WTC11 (cell line): Measurements from ENCODE around the gene SPIC. TPM values are rescaled to one million over a fixed set of nuclear protein-coding genes. Genes with fewer than 3 reads are reported as not detected.

Experiments used
- ATAC-seq: fragments of 200-7000 bp; cut with Tn5 transposase; 2 replicates; pipeline ENCODE4 v1.10.0; 2021; ENCODE audit warnings: mild to moderate bottlenecking, moderate library complexity
- CTCF ChIA-PET: fragments of 300-600 bp; sonication (Branson Sonifier 250); formaldehyde crosslinking; loops from one replicate; lab custom pipeline; 2021; ENCODE audit warnings: antibody characterized with exemption; lab: Charles Lee
- POLR2A ChIA-PET: fragments of 350-600 bp; sonication (Branson Sonifier 250); formaldehyde crosslinking; loops from one replicate; lab custom pipeline; 2021; ENCODE audit warnings: antibody characterized with exemption; lab: Charles Lee
- DNase-seq: peaks from one replicate; pipeline ENCODE4 v3.0.0; 2021; ENCODE audit warnings: low spot score
- H3K27ac Mint-ChIP-seq: 2 replicates; pipeline ENCODE4 v1.8.0; 2021; ENCODE audit warnings: mixed read lengths
- H3K27me3 Mint-ChIP-seq: 2 replicates; pipeline ENCODE4 v1.8.0; 2021; ENCODE audit warnings: low read depth, mild to moderate bottlenecking, moderate library complexity, mixed read lengths
- H3K36me3 Mint-ChIP-seq: 2 replicates; pipeline ENCODE4 v1.8.0; 2021; ENCODE audit warnings: mixed read lengths
- H3K4me1 Mint-ChIP-seq: 2 replicates; pipeline ENCODE4 v1.8.0; 2022; ENCODE audit warnings: mixed read lengths
- H3K4me3 Mint-ChIP-seq: 2 replicates; pipeline ENCODE4 v1.8.0; 2021; ENCODE audit warnings: mild to moderate bottlenecking, moderate library complexity, mixed read lengths
- H3K9me3 Mint-ChIP-seq: 2 replicates; pipeline ENCODE4 v1.8.0; 2021; ENCODE audit warnings: mixed read lengths
- AR ChIP-seq: fragments of 250-450 bp; sonication (Bioruptor Pico); IDR thresholded peaks from 2 replicates; pipeline ENCODE4 v1.9.0; 2021; ENCODE audit warnings: mild to moderate bottlenecking
- CDX4 ChIP-seq: fragments of 250-450 bp; sonication (Bioruptor Pico); IDR thresholded peaks from 2 replicates; pipeline ENCODE4 v1.9.0; 2021; ENCODE audit warnings: moderate library complexity, mild to moderate bottlenecking, inconsistent platforms, borderline replicate concordance
- ETV6 ChIP-seq: sonication (generic); formaldehyde crosslinking; IDR thresholded peaks from 2 replicates; pipeline ENCODE4 v1.8.1; 2022; ENCODE audit warnings: mild to moderate bottlenecking, missing genetic modification reagents
- GABPB1 ChIP-seq: sonication (generic); formaldehyde crosslinking; IDR thresholded peaks from 2 replicates; pipeline ENCODE4 v1.8.1; 2023; ENCODE audit warnings: mild to moderate bottlenecking, missing genetic modification reagents
- HMGXB4 ChIP-seq: sonication (generic); formaldehyde crosslinking; IDR thresholded peaks from 2 replicates; pipeline ENCODE4 v1.8.1; 2023; ENCODE audit warnings: mild to moderate bottlenecking, moderate library complexity, missing genetic modification reagents
- IRF1 ChIP-seq: sonication (generic); formaldehyde crosslinking; IDR thresholded peaks from 2 replicates; pipeline ENCODE4 v1.8.0; 2023; ENCODE audit warnings: missing genetic modification reagents
- MXD4 ChIP-seq: fragments of 250-450 bp; sonication (Bioruptor Pico); IDR thresholded peaks from 2 replicates; pipeline ENCODE4 v1.8.0; 2021; ENCODE audit warnings: mild to moderate bottlenecking, moderate library complexity, borderline replicate concordance
- SMAD3 ChIP-seq: sonication (generic); formaldehyde crosslinking; IDR thresholded peaks from 2 replicates; pipeline ENCODE4 v1.8.0; 2022; ENCODE audit warnings: missing genetic modification reagents, mild to moderate bottlenecking, borderline replicate concordance
- SMAD4 ChIP-seq: sonication (generic); formaldehyde crosslinking; IDR thresholded peaks from 2 replicates; pipeline ENCODE4 v1.8.0; 2022; ENCODE audit warnings: mild to moderate bottlenecking, missing genetic modification reagents
- SOX15 ChIP-seq: fragments of 250-450 bp; sonication (Bioruptor Pico); IDR thresholded peaks from 2 replicates; pipeline ENCODE4 v1.9.0; 2021; ENCODE audit warnings: mild to moderate bottlenecking
- ZNF263 ChIP-seq: sonication (generic); formaldehyde crosslinking; IDR thresholded peaks from 2 replicates; pipeline ENCODE4 v1.8.1; 2022; ENCODE audit warnings: low read depth, mild to moderate bottlenecking, moderate library complexity, missing genetic modification reagents
- ZNF423 ChIP-seq: fragments of 250-450 bp; sonication (Bioruptor Pico); IDR thresholded peaks from 2 replicates; pipeline ENCODE4 v2.1.2; 2022; ENCODE audit warnings: mild to moderate bottlenecking, moderate library complexity
- total RNA-seq: library from RNA; stranded (reverse); gene quantifications from 3 replicates; pipeline ENCODE4 v1.2.3, GENCODE V29; 2021
- TF ChIP-seq, protein P1 (sequence below): sonication (generic); formaldehyde crosslinking; IDR thresholded peaks from 2 replicates; pipeline ENCODE4 v1.8.1; 2022; ENCODE audit warnings: low read depth, missing genetic modification reagents, borderline replicate concordance
- TF ChIP-seq, protein P2 (sequence below): sonication (generic); formaldehyde crosslinking; IDR thresholded peaks from 2 replicates; pipeline ENCODE4 v1.8.0; 2022; ENCODE audit warnings: mild to moderate bottlenecking, missing genetic modification reagents
- TF ChIP-seq, protein P3 (sequence below): sonication (generic); formaldehyde crosslinking; IDR thresholded peaks from 2 replicates; pipeline ENCODE4 v1.8.0; 2022; ENCODE audit warnings: missing genetic modification reagents

Gene SPIC
- total RNA-seq, 1 experiment from 2014 or later: not detected

DNA sequence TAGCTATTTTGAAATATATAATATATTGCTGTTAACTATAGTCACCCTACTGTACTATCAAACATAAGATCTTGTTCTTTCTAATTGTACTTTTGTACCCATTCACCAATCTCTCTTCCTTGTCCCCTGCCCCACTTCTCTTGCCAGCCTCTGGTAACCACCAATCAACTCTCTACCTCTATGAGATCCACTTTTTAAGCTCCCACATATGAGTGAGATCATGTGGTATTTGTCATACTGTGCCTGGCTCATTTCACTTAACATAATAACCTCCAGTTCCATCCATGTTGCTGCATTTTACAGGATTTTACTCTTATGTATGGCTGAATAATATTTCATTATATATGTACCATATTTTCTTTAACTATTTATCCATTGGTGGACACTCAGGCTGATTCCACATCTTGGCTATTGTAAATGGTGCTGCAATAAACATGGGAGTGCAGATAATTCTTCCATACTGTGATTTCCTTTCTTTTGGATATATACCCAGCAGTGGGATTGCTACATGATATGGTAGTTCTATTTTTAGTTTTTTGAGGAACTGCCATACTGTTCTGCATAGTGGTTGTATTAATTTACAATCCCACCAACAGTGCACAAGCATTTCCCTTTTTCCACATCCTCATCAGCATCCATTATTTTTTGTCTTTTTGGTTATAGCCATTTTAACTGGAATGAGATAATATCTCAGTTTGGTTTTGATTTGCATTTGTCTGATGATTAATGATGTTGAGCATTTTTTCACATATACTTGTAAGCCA, 33.5 kb upstream of the SPIC start:
- no peak for DNase-seq
- no peaks in the 10 kb centered on the region for H3K4me1 Mint-ChIP-seq
- TF ChIP-seq GABPB1: no peak
- TF ChIP-seq, protein P1, sequence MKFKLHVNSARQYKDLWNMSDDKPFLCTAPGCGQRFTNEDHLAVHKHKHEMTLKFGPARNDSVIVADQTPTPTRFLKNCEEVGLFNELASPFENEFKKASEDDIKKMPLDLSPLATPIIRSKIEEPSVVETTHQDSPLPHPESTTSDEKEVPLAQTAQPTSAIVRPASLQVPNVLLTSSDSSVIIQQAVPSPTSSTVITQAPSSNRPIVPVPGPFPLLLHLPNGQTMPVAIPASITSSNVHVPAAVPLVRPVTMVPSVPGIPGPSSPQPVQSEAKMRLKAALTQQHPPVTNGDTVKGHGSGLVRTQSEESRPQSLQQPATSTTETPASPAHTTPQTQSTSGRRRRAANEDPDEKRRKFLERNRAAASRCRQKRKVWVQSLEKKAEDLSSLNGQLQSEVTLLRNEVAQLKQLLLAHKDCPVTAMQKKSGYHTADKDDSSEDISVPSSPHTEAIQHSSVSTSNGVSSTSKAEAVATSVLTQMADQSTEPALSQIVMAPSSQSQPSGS: no peak
- no peak for TF ChIP-seq MXD4 (CRISPR knock-in tag)
- TF ChIP-seq, all 79 proteins: peak for 0
- ChIA-PET CTCF (no interaction called here), POLR2A (no interaction called here)
- Mint-ChIP-seq H3K4me3 (no peak overlapping the region), H3K27me3 (no peaks in the 10 kb centered on the region), H3K9me3 (0 out of 2 replicates have a peak, but pooled peaks cover 3% of the 10 kb centered on the region), H3K27ac (no peak overlapping the region), H3K36me3 (no peaks in the 10 kb centered on the region)
- no peak for ATAC-seq

GRCh38 chr12:101455685-101456084, 19.5 kb upstream of the SPIC start:
- no peaks in the 10 kb centered on the region for H3K27me3 Mint-ChIP-seq

More at GRCh38 chr12:101455685-101456084, 19.5 kb upstream of the SPIC start:
- H3K9me3 Mint-ChIP-seq: peaks cover 11% of the 10 kb centered on the region
- TF ChIP-seq, protein P2, sequence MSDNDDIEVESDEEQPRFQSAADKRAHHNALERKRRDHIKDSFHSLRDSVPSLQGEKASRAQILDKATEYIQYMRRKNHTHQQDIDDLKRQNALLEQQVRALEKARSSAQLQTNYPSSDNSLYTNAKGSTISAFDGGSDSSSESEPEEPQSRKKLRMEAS (CRISPR knock-in tag): no peak
- no peak for TF ChIP-seq ZNF263 (CRISPR knock-in tag)
- TF ChIP-seq, protein P3, sequence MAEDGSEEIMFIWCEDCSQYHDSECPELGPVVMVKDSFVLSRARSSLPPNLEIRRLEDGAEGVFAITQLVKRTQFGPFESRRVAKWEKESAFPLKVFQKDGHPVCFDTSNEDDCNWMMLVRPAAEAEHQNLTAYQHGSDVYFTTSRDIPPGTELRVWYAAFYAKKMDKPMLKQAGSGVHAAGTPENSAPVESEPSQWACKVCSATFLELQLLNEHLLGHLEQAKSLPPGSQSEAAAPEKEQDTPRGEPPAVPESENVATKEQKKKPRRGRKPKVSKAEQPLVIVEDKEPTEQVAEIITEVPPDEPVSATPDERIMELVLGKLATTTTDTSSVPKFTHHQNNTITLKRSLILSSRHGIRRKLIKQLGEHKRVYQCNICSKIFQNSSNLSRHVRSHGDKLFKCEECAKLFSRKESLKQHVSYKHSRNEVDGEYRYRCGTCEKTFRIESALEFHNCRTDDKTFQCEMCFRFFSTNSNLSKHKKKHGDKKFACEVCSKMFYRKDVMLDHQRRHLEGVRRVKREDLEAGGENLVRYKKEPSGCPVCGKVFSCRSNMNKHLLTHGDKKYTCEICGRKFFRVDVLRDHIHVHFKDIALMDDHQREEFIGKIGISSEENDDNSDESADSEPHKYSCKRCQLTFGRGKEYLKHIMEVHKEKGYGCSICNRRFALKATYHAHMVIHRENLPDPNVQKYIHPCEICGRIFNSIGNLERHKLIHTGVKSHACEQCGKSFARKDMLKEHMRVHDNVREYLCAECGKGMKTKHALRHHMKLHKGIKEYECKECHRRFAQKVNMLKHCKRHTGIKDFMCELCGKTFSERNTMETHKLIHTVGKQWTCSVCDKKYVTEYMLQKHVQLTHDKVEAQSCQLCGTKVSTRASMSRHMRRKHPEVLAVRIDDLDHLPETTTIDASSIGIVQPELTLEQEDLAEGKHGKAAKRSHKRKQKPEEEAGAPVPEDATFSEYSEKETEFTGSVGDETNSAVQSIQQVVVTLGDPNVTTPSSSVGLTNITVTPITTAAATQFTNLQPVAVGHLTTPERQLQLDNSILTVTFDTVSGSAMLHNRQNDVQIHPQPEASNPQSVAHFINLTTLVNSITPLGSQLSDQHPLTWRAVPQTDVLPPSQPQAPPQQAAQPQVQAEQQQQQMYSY (CRISPR knock-in tag): no peak
- no peak for TF ChIP-seq ETV6 (CRISPR knock-in tag)
- no peak for TF ChIP-seq AR (CRISPR knock-in tag)
- no peak for TF ChIP-seq CDX4 (CRISPR knock-in tag)
- no peak for TF ChIP-seq ZNF423 (CRISPR knock-in tag)
- TF ChIP-seq SMAD4 (CRISPR knock-in tag): no peak
- TF ChIP-seq SOX15: no peak
- no peak for TF ChIP-seq HMGXB4
- TF ChIP-seq SMAD3: no peak
- no peak for TF ChIP-seq IRF1 (CRISPR knock-in tag)
- TF ChIP-seq, all 79 proteins: peak for 0
- ATAC-seq: no peak
- no peak for DNase-seq
- ChIA-PET POLR2A (no interaction called here), CTCF (no interaction called here)
- no peak overlapping the region for H3K4me3 Mint-ChIP-seq
- peaks cover 8% of the 10 kb centered on the region for H3K36me3 Mint-ChIP-seq
- H3K4me1 Mint-ChIP-seq: peaks cover 5% of the 10 kb centered on the region; the same call in 1 of the 2 replicates
- H3K27ac Mint-ChIP-seq: no peak overlapping the region
